Right ventricle myocardium superior (tissue), 1 donor: ENCODE measurements around the gene CPT1B. TPM values are rescaled to one million over a fixed set of nuclear protein-coding genes. Genes with fewer than 3 reads are reported as not detected.
A peak's percentile ranks its signal among the peaks of the same experiment; 100 is the strongest.
"Not testable (repeated sequence)": the region's sequence is repeated elsewhere in the genome, so short reads cannot be mapped to it uniquely, and the experiment has no call there.

Experiments
- ATAC-seq: fragments of 200-7000 bp; cut with Tn5 transposase; one replicate; pipeline ENCODE4 v1.9.1; 2020; ENCODE audit warnings: mild to moderate bottlenecking; ENCODE audit not compliant: poor library complexity
- DNase-seq: peaks from one replicate; pipeline ENCODE4 v3.0.0-alpha.2; 2020
- intact Hi-C: fragments of 100-400 bp; cut with DNase I; formaldehyde crosslinking; loops from one replicate; pipeline ENCODE4 v1.11.2; 2022
- long read RNA-seq: library from polyadenylated mRNA; unstranded; transcript quantifications from one replicate; pipeline ENCODE4 v2.0.0, GENCODE V29; 2021
- total RNA-seq: library from RNA; stranded (reverse); fragmentation: NEBNext Ultra II Directional; extraction: Animal tissue kit (Norgen Biotek cat#: 25700); gene quantifications from one replicate; pipeline ENCODE4 v1.2.1, GENCODE V29; 2021
- donor health status: DM: no; HTN: yes; CAD: no; lungs with severe emphysema.

The CPT1B gene
- 402 TPM for total RNA-seq
- long read RNA-seq, transcript CPT1B-204 (19 exons, 2,647 nt): minor isoform, 20 of 1,457 reads
- long read RNA-seq, transcript CPT1B-201 (20 exons, 2,592 nt): major isoform, 578 of 1,457 reads
- long read RNA-seq, transcript CPT1B-203 (19 exons, 2,662 nt): minor isoform, 106 of 1,457 reads
- long read RNA-seq, transcript CPT1B-202 (18 exons, 2,319 nt): minor isoform, 7 of 1,457 reads
- long read RNA-seq, partial matches to known transcripts: 240 of 1,457 reads
- long read RNA-seq, other reads (novel, unspliced or antisense): 506 of 1,457 reads

DNA sequence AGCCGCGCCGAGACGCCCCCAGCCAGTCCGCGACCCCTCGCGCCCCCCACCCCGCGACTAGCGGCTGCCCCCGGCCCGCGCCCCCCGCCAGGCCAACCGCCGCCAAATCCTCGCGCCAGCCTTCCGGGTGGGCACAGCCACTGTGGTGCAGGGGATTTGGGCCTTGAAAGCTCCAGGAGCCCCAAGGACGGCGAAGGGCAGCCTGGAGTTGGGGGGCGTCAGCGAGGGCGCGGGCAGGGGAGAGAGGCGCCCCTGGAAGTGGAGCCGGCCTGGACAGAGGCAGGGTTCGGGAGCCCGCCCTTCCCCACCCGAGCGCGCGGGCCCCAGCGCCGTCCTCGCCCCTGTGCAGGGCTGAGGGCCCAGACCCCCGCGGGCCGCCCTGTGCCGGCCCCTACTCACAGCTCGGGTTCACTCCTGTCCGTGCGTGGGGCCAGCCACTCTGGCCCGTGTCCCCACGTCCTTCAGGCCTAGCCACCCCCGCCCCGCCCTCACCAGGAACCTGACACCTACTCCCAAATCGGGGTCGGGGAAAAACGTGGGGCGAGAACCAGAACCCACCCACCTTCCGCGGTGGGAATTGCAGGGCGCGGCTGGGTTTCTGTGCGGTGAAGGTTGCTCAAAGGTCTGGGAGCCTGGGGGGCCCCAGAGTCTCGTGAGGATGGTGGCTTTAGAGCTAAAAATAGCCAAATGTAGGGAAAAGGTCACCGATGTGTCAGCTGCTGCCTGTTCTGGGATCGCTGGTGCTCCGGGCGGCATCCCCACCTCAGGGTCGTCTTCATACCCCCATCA lies at the start of gene CPT1B:
CPT1B (minus strand) TSS at position 441 of the 789 bp plus-strand sequence. CDS start 512 bp downstream, outside the sequence.
- intact Hi-C loops: loop anchor here (5.0 kb wide), 1 partner anchor 44 kb away; no protein-coding TSS in a partner anchor
- DNase-seq (peak; percentile 77), ATAC-seq (peak; percentile 36)

DNA sequence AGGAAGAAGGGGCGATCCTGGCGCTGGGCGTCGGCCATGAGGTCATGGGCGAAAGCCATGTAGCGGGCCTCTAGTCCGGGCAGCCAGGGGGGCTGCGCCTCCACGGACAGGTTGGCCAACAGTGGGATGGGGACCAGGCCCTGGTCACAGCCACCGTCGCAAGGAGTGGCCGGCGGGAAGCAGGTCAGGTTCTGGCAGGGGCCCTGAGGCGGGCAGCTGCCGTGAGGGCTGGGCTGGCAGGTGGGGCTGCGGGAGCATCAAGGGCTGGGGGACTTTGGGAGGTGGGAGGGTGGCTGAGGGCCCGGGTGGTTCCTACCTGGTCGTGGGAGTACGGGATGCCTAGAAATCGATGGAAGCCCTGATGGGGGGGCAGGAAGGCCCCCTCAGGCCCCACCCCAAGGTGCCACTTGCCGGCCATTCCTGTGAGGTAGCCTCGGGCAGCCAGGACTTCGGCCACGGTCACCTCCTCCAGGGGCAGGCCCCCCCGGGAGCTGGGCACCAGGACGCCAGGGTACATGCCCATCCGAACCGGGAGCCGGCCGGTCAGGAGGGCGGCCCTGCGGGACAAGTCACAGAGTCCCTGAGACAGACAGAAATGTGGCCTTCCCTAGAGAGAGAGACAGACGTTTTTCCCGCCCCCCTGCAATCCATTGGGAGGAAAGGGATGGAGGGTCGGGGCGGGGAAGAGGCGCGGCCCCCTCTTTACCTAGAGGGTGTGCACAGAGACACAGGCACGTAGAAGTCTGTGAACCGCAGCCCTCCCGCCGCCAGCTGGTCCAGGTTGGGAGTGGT lies 48.8 kb upstream of the CPT1B start:
- ATAC-seq: no peak
- intact Hi-C loops: no loop called here
- no peak for DNase-seq

- ATAC-seq: no peak
- intact Hi-C loops: no loop called here
- DNase-seq: no peak
These were observed 48.2 kb upstream of the CPT1B start for GRCh38 chr22:50626314-50626849.

DNA sequence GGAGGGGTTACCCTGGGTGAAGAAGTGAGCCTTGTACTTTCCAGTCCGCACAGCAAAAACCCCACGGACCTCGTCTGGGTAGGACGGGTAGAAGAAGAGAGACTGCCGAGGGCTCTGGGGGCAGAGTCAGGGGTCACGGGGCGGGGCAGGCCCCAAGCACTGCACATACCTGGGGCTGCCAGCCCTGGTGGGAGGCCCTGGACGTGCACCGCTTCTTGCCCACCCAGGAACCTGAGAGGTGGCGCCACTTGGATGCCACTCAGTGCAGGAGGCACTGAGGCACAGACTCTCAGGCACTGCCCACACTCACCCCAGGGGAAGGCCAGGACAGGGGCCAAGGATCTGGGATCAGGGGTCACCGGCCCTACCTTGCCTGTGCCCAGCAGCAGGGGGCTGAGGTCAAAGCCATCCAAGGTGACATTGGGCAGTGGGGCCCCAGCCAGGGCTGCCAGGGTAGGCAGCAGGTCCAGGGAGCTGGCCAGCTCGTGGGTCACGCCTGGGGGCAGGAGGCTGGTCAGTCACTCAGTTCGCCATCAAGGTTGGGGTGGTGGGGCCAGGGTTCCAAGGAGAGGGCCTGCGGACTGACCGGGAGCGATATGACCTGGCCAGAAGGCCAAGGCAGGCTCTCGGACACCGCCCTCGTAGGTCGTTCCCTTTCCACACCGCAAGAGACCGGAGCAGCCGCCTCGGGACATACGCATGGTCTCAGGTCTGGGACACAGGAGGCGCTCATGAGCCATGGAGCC lies 47.5 kb upstream of the CPT1B start:
- ATAC-seq: no peak
- intact Hi-C loops: no loop called here
- DNase-seq: no peak

DNA sequence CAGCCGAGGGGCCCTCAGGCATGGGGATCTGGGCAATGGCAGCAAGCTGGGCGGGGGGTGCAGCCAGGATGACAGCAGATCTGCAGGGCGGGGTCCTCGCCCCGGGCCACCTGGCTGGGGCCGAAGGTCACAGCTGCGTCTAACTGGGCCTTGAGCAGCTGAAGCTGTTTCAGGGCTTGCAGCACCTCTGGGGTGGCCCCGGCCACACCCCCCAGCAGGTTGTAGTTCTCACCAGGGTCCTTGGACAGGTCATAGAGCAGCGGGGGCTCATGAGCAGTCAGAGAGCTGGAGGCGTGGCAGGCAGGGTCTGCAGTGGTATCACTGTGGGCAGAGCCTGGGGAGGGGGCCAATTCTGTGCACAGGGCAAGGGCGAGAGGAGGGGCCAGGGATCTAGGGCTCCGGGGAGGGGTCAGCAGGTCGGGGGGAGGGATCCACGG lies 46.9 kb upstream of the CPT1B start:
- intact Hi-C loops: no loop called here
- DNase-seq (no peak), ATAC-seq (no peak)

- ATAC-seq: no peak
- DNase-seq: no peak
- intact Hi-C loops: loop anchor here (5.0 kb wide), 2 partner anchors 47 to 48 kb away; partner anchors contain the start of genes CPT1B and SHANK3
These were observed 46.3 kb upstream of the CPT1B start for GRCh38 chr22:50624347-50625130.

GRCh38 chr22:50622723-50623327 lies 44.6 kb upstream of the CPT1B start:
- intact Hi-C loops: loop anchor here (5.0 kb wide), 2 partner anchors 46 to 49 kb away; partner anchors contain the start of genes CPT1B and SHANK3
- ATAC-seq: no peak
- DNase-seq: no peak

- ATAC-seq (no peak), DNase-seq (no peak)
- intact Hi-C loops: loop anchor here (5.0 kb wide), 2 partner anchors 45 to 50 kb away; partner anchors contain the start of genes CPT1B and SHANK3
These were observed 43.9 kb upstream of the CPT1B start for GRCh38 chr22:50621948-50622722.

- ATAC-seq (peak; percentile 18), DNase-seq (no peak)
- intact Hi-C loops: loop anchor here (5.0 kb wide), 2 partner anchors 44 to 51 kb away; partner anchors contain the start of genes CPT1B and SHANK3
These were observed 43.2 kb upstream of the CPT1B start for GRCh38 chr22:50621356-50621880.

DNA sequence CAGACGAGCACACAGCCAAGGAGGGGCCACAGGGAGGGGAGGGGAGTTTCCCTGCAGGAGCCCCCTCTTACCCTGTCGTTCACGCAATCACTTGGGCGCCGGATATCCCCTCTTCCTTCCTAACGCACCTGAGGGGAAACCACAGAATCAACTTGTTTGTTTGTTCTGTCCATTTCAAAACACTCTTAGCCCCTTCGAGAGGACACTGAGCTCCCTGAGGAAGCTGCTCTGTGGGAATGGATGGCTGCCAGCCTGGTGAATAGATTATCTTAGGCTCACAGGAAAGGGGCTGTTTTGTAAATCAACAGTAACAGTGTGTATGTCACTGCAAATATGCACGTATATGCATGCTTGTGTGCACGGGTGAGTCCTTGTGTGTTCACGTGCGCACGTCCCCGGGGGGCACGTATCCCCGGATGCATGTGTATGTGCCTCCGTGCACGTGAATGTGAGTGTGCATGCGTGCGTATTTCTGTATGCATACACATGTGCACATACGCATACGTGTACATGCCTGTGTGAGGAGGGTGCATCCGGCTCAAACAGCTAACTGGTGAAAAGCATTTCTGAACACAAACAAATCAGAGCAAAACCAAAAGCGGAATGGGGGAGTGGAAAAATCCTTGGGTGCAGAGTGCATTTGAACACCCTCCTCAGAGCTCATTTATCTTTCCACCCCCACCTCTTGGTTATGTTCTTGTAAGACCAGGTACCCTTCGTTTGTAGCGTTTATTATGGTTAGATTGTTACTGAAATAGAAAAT lies 42.5 kb upstream of the CPT1B start:
- ATAC-seq: peak; percentile 82
- intact Hi-C loops: loop anchor here (5.0 kb wide), 2 partner anchors 43 to 52 kb away; partner anchors contain the start of genes CPT1B and SHANK3

DNA sequence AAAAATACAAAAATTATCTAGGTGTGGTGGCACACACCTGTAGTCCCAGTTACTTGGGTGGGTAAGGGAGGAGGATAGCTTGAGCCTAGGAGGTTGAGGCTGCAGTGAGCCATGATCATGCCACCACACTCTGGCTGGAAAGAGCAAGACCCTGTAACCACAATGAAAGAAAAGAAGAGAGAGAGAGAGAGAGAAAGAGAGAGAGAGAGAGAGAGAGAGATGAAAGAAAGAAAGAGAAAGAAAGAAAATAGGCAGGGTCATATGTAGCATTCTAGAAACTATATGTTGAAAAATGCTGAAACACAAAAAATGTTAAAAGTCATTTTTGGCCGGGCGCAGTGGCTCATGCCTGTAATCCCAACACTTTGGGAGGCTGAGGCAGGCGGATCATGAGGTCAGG lies 36.1 kb upstream of the CPT1B start:
- intact Hi-C loops: loop anchor here (2.0 kb wide), 1 partner anchor 61 kb away; no protein-coding TSS in a partner anchor
- ATAC-seq, DNase-seq: not testable (repeated sequence)

More for the DNA sequence above, 42.5 kb upstream of the CPT1B start:
- DNase-seq: peak; percentile 88

DNA sequence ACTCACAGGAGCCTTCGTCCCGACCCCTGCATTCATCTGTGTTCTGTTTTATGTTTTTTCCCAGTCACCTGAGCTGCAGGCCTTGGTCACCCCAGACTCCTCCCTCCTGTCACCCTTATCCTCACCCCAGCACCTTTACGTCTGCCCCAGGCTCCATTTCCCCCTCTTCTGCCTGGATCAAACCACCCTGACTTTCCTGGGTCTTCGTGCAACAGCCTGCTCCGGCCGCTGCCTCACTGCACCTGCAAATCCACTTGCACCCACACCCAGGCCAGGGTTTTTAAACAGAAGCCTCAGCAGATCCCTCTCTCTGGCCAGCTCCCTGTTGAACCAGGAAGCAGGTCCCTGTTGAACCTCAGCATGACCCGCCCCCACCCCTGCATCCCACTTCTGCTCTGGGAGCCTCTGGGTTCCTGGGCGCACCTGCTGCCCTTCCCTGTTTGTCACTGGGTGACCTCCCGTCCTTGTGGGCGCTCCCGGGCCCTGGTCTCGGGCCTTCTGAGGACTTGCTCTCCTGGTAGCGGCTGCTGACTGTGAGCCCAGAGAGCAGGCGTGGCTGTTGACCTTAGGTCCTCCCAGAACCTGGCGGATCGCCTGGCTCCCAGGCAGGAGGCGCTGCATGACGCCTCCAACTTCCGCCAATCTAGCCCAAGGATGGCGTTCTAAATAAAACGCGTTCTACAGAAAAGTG lies 35.2 kb upstream of the CPT1B start:
- ATAC-seq (peak; percentile 91), DNase-seq (peak; percentile 78)
- intact Hi-C loops: no loop called here

GRCh38 chr22:50612528-50613221 lies 34.4 kb upstream of the CPT1B start:
- intact Hi-C loops: no loop called here
- ATAC-seq: no peak
- DNase-seq: no peak

- ATAC-seq: no peak
- no peak for DNase-seq
- intact Hi-C loops: no loop called here
These were observed 33.9 kb upstream of the CPT1B start for GRCh38 chr22:50612168-50612527.
